ENCODE results near the gene CDCP2. TPM values are rescaled to one million over a fixed set of nuclear protein-coding genes. Genes with fewer than 3 reads are reported as not detected.
"Not testable (repeated sequence)": the region's sequence is repeated elsewhere in the genome, so short reads cannot be mapped to it uniquely, and the experiment has no call there.

The CDCP2 gene
- total RNA-seq, 2 experiments from 2014 or later: not detected

GRCh38 chr1:54115520-54115919 lies 37.3 kb downstream of the CDCP2 start:
- ChIA-PET POLR2A (no interaction called here), CTCF (interaction anchor here (1.3 to 2.1 kb wide), 2 partner anchors 9 to 34 kb away, joined by 4 to 13 read pairs; no protein-coding TSS in a partner anchor)
- no peaks in the 10 kb centered on the region for H3K27me3 Mint-ChIP-seq

DNA sequence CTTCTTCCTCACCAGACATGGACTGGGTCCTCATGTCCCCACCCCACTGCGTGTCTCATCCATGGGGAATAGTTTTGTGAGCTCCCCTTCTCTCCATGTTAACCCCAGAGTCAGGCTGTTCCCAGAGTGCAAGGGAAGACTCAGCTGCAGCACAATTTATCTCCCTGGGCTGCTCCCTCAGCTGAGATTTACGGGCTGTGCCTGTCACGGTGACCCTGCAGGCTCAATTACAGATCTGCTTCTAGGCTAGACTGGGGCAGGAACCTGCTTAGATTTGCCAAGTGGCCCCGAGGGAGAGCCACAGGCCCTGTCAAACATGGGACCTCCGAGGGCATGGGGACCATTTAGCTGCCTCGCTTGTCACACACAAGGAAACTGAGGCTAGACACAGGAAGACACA lies 37.8 kb downstream of the CDCP2 start:
- ChIA-PET POLR2A (no interaction called here), CTCF (interaction anchor here (0.7 to 2.1 kb wide), 3 partner anchors 10 to 33 kb away, joined by 3 to 13 read pairs (median 4); no protein-coding TSS in a partner anchor)
- H3K36me3 Mint-ChIP-seq (ENCODE audit: low read depth): no peaks in the 10 kb centered on the region
- H3K27me3 Mint-ChIP-seq: no peaks in the 10 kb centered on the region
- no peak overlapping the region for H3K27ac Mint-ChIP-seq
- no peaks in the 10 kb centered on the region for H3K4me1 Mint-ChIP-seq
- DNase-seq: no peak
- H3K9me3 Mint-ChIP-seq: no peaks in the 10 kb centered on the region
- H3K4me3 Mint-ChIP-seq: no peak overlapping the region

More at GRCh38 chr1:54115520-54115919, 37.3 kb downstream of the CDCP2 start:
- Mint-ChIP-seq H3K36me3 (ENCODE audit: low read depth) (no peaks in the 10 kb centered on the region), H3K4me1 (no peaks in the 10 kb centered on the region), H3K4me3 (no peak overlapping the region), H3K27ac (no peak overlapping the region), H3K9me3 (no peaks in the 10 kb centered on the region)
- no peak for DNase-seq

- Mint-ChIP-seq H3K36me3 (ENCODE audit: low read depth) (no peaks in the 10 kb centered on the region), H3K27me3 (no peaks in the 10 kb centered on the region), H3K9me3 (no peaks in the 10 kb centered on the region), H3K4me3 (no peak overlapping the region), H3K4me1 (no peaks in the 10 kb centered on the region), H3K27ac (no peak overlapping the region)
- DNase-seq: no peak
- ChIA-PET POLR2A (no interaction called here), CTCF (interaction anchor here (2.1 kb wide), 1 partner anchor 11 kb away, joined by 13 read pairs; no protein-coding TSS in a partner anchor)
Measured at GRCh38 chr1:54114001-54114400, 38.8 kb downstream of the CDCP2 start.

DNA sequence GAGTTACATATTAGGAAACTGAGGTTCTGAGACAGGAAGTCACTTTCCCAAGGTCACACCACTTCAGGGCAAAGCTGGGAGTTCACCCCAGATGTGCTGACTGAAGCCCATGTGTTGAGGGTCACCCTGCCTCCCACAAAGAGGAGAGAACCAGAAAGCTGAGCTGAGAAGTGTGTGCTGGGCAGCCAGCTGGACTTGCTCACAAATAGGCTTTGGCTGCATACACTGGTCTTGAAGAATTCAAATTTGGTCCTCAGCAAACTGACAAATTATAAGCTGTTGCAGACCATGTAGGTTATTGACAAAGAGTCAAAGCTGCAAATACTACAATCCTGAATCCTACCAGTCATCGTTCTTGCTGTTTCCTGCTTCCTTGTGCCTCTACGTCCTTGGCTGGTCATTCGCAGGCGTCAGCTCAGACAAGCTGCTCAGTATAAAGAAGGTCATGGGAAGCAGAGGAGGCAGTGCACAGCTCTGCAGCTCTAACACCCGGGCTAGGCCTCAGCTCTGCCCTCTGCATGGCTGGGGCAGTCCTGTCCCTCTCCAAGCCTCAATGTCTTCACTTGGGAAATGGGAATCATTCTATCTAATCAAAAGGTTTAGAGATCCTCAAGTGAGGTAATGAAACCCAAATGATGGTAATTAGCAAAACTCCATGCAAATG lies 40.0 kb downstream of the CDCP2 start:
- Mint-ChIP-seq H3K36me3 (ENCODE audit: low read depth) (no peaks in the 10 kb centered on the region), H3K4me3 (no peak overlapping the region), H3K9me3 (no peaks in the 10 kb centered on the region), H3K27ac (no peak overlapping the region), H3K27me3 (no peaks in the 10 kb centered on the region), H3K4me1 (no peaks in the 10 kb centered on the region)
- POLR2A ChIA-PET: no interaction called here
- no peak for DNase-seq
- CTCF ChIA-PET: no interaction called here

GRCh38 chr1:54112027-54112426 lies 40.8 kb downstream of the CDCP2 start:
- CTCF ChIA-PET: interaction anchor here (1.3 kb wide), 1 partner anchor 13 kb away, joined by 6 read pairs; no protein-coding TSS in a partner anchor
- Mint-ChIP-seq H3K36me3 (ENCODE audit: low read depth) (no peaks in the 10 kb centered on the region), H3K4me1 (no peaks in the 10 kb centered on the region), H3K27ac (no peak overlapping the region), H3K9me3 (no peaks in the 10 kb centered on the region), H3K27me3 (no peaks in the 10 kb centered on the region), H3K4me3 (no peak overlapping the region)
- DNase-seq: no peak
- POLR2A ChIA-PET: no interaction called here

DNA sequence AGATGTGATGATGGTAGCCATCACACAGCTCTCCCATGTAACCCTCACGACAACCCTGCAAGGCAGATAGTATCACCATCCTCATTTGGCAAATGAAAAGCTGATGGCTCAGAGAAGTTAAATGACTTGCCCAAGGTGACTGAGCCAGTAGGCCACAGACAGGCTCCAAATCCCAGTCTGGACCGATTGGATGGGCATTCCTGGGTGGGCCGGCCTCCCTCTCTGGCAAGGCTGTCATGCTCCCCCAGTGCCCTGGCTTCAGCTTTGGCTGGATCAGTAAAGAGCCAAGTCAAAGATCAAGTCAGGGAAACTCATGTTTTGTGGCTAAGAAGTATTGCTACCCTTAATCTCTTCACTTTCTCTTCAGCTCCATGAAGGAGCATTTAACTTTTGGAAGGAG lies 41.2 kb downstream of the CDCP2 start:
- CTCF ChIA-PET: interaction anchor here (1.3 kb wide), 1 partner anchor 12 kb away, joined by 6 read pairs; no protein-coding TSS in a partner anchor
- no peaks in the 10 kb centered on the region for H3K36me3 Mint-ChIP-seq (ENCODE audit: low read depth)
- H3K4me3 Mint-ChIP-seq: no peak overlapping the region
- no peaks in the 10 kb centered on the region for H3K27me3 Mint-ChIP-seq
- no peak overlapping the region for H3K27ac Mint-ChIP-seq
- DNase-seq: no peak
- H3K4me1 Mint-ChIP-seq: no peaks in the 10 kb centered on the region
- no peaks in the 10 kb centered on the region for H3K9me3 Mint-ChIP-seq
- POLR2A ChIA-PET: no interaction called here

DNA sequence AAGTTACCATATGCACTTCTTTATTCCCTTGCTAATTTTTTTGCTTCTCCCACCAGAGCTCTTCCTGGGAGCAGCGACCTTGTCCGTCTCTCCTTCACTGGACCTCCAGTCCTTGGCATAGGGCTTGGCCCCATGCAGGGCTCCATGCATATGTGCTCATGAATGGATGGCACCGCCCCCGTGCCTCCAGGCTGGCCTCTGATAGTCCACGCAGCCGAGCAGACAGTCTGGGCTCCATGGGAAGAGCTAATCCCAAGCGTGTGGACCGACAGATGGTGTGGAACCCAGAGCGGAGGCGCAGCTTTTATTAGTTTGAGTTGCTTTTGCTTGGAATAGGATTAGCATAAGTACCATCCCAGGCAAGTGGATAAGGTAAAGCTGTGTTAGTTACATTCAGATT lies 41.8 kb downstream of the CDCP2 start:
- no peak overlapping the region for H3K27ac Mint-ChIP-seq
- H3K36me3 Mint-ChIP-seq (ENCODE audit: low read depth): no peaks in the 10 kb centered on the region
- no peaks in the 10 kb centered on the region for H3K4me1 Mint-ChIP-seq
- DNase-seq: no peak
- CTCF ChIA-PET: interaction anchor here (0.5 to 1.3 kb wide), 2 partner anchors 12 to 116 kb away, joined by 3 to 6 read pairs; no protein-coding TSS in a partner anchor
- POLR2A ChIA-PET: no interaction called here
- H3K9me3 Mint-ChIP-seq: no peaks in the 10 kb centered on the region
- no peaks in the 10 kb centered on the region for H3K27me3 Mint-ChIP-seq
- H3K4me3 Mint-ChIP-seq: no peak overlapping the region

DNA sequence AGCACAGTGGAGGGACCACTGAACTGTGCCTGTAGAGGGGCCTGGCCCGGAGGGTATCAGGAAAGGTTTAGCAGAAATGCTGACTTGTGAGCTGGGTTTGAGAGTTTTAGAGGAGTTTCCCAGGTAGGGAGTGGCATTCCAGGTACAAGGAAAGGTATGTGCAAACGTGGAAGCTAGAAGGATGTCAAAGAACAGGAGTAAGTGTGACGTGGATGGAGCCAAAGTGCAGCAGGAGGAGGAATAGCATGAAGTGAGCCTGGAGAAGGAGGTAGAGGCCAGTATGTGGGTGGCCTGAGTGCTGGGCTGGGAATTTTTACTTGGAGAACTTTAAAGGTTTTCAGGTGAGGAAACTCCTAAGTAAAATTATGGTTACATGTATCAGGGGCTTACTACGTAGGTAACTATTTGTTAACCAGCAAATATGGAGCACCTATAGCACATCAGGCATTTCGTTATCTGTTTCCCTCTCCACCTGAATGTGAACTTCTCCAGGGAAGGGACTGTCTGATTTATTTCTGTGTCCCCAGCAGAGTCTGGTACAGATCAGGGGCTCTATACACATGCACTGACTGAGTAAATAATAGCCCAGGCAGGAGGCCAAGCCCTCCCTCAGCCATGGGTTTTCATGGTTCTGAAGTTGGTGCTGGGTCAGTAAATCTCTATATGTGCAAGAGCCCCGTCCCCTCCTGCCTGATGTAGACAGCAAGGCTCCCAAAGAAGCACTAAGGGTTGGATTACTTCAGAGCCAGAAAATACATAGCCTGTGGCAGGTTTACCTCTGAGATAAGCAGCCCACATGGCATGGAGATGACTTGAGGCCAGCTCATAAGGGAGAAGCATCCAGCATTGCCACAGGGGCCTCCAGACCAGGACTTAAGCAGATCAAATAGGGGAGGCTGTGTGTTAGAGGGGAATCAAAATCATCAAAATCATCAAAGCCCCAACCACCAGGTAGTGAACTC lies 43.4 kb downstream of the CDCP2 start:
- no peaks in the 10 kb centered on the region for H3K36me3 Mint-ChIP-seq (ENCODE audit: low read depth)
- H3K27me3 Mint-ChIP-seq: no peaks in the 10 kb centered on the region
- H3K4me1 Mint-ChIP-seq: no peaks in the 10 kb centered on the region
- no peak overlapping the region for H3K4me3 Mint-ChIP-seq
- DNase-seq: no peak
- POLR2A ChIA-PET: no interaction called here
- no peaks in the 10 kb centered on the region for H3K9me3 Mint-ChIP-seq
- CTCF ChIA-PET: no interaction called here
- no peak overlapping the region for H3K27ac Mint-ChIP-seq

DNA sequence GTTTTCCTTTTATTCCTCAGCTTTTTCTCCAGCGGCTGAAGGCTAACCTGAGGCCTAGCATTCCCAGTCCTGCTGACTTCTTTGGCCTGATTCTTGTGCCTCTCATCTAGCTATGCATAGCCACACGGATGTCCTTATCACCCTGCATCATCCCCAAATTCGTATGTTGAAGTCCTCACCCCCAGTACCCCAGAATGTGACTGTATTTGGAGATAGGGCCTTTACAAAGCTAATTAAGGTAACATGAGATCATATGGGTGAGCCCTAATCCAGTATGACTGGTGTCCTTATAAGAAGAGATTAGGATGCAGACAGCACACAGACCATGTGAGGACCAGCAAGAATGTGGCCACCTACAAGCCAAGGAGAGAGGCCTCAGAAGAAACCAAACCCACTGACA lies 44.6 kb downstream of the CDCP2 start:
- POLR2A ChIA-PET: no interaction called here
- Mint-ChIP-seq H3K4me1 (no peaks in the 10 kb centered on the region), H3K4me3 (no peak overlapping the region), H3K27me3 (no peaks in the 10 kb centered on the region), H3K36me3 (ENCODE audit: low read depth) (no peaks in the 10 kb centered on the region), H3K9me3 (no peaks in the 10 kb centered on the region), H3K27ac (no peak overlapping the region)
- CTCF ChIA-PET: no interaction called here
- no peak for DNase-seq

GRCh38 chr1:54107131-54107530 lies 45.7 kb downstream of the CDCP2 start:
- POLR2A ChIA-PET: no interaction called here
- CTCF ChIA-PET: no interaction called here
- no peak overlapping the region for H3K27ac Mint-ChIP-seq
- no peaks in the 10 kb centered on the region for H3K4me1 Mint-ChIP-seq
- H3K27me3 Mint-ChIP-seq: no peaks in the 10 kb centered on the region
- H3K4me3 Mint-ChIP-seq: no peak overlapping the region
- H3K36me3 Mint-ChIP-seq (ENCODE audit: low read depth): peaks cover 4% of the 10 kb centered on the region
- H3K9me3 Mint-ChIP-seq: peaks cover 2% of the 10 kb centered on the region
- DNase-seq: no peak

GRCh38 chr1:54105736-54106269 lies 47.0 kb downstream of the CDCP2 start:
- Mint-ChIP-seq H3K4me1 (no peaks in the 10 kb centered on the region), H3K36me3 (ENCODE audit: low read depth) (peaks cover 9% of the 10 kb centered on the region), H3K27ac (no peak overlapping the region), H3K27me3 (no peaks in the 10 kb centered on the region), H3K9me3 (peaks cover 5% of the 10 kb centered on the region), H3K4me3 (no peak overlapping the region)
- ChIA-PET CTCF (no interaction called here), POLR2A (no interaction called here)
- no peak for DNase-seq

GRCh38 chr1:54105080-54105479 lies 47.7 kb downstream of the CDCP2 start:
- Mint-ChIP-seq H3K4me1 (no peaks in the 10 kb centered on the region), H3K4me3 (no peak overlapping the region), H3K27me3 (no peaks in the 10 kb centered on the region), H3K9me3 (peaks cover 5% of the 10 kb centered on the region), H3K36me3 (ENCODE audit: low read depth) (peaks cover 13% of the 10 kb centered on the region), H3K27ac (no peak overlapping the region)
- ChIA-PET POLR2A (no interaction called here), CTCF (interaction anchor here (0.6 kb wide), 2 partner anchors 8 to 863 kb away, joined by 4 to 6 read pairs; no protein-coding TSS in a partner anchor)
- no peak for DNase-seq

GRCh38 chr1:54104613-54105012 lies 48.2 kb downstream of the CDCP2 start:
- H3K27me3 Mint-ChIP-seq, H3K4me1 Mint-ChIP-seq, H3K4me3 Mint-ChIP-seq, POLR2A ChIA-PET, H3K9me3 Mint-ChIP-seq, DNase-seq, H3K27ac Mint-ChIP-seq: not testable (repeated sequence)
- peaks cover 15% of the 10 kb centered on the region for H3K36me3 Mint-ChIP-seq (ENCODE audit: low read depth)
- CTCF ChIA-PET: interaction anchor here (0.8 kb wide), 1 partner anchor 16 kb away, joined by 3 read pairs; no protein-coding TSS in a partner anchor

Measured in activated CD4-positive, alpha-beta T cell treated with anti-CD3 and anti-CD28 coated beads, Interleukin-2, amount 10 ng/mL, durations not matched to agents 7 days and 5 days (primary cell).